LNCaP clone FGC (cell line): ENCODE measurements around the gene XYLT1.

Source experiments
- DNase-seq: peaks from one replicate; pipeline ENCODE4 v3.0.0-alpha.2; 2011; ENCODE audit warnings: low read depth
- H3K4me3 ChIP-seq: 2 replicates; pipeline ENCODE4 v1.5.1; 2011; ENCODE audit warnings: mild to moderate bottlenecking, low read depth, low read length, control low read depth
- CTCF ChIP-seq: IDR thresholded peaks from 2 replicates; pipeline ENCODE4 v1.5.1; 2012; ENCODE audit warnings: mild to moderate bottlenecking; ENCODE audit not compliant: control insufficient read depth, insufficient read depth; ENCODE audit errors: extremely low read depth

XYLT1 gene

DNA sequence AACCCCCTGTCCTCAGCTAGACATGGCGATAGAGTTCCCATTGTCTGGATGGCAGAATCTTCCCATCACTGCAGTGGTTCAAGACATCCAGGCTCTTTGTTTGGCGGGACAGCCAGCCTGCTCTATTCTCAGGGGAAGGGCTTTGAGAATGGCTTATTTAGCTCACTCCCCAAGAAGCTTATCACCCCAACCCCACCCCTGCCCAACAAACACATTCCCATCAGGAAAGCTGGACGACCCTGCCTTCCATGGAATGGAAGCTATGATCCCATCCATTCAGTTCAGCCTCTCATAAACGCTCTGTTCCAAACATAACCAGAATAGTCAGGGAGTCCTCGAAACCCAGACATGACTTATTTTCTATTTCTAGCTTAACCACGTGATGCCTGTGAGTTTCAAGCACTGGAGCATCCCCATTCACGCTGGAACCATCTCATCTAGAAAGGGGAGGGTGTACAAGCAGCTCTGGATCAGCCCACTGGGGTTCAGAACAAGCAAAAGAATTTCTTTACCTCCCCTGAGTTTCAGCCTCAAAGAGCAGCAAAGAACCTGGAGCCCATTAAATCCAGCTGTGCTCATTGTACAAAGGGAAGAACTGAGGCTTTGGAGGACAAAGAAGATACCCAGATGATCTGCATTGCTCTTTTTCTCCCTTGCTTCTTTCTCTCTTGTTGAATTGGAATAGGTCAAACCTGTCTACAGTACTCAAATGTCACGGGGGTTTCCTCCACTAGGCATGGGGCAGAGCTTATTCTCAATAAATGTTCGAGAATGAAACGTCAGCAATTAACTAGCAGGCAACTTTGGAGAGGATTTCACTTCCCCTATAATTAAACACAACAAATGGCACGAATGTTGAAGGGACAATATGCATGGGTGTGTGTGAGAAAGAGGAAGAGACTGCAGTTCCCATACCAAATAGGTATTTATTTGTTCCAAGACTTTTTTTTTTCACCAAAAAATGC, 93.1 kb downstream of the XYLT1 start:
- H3K4me3 ChIP-seq, result no peak overlapping the region
- no peak for DNase-seq

GRCh38 chr16:17375461-17376304, 95.1 kb downstream of the XYLT1 start:
- no peak for TF ChIP-seq CTCF
- no peak for DNase-seq
- no peak overlapping the region for H3K4me3 ChIP-seq

More for the DNA sequence above, 93.1 kb downstream of the XYLT1 start:
- no peak for TF ChIP-seq CTCF

DNA sequence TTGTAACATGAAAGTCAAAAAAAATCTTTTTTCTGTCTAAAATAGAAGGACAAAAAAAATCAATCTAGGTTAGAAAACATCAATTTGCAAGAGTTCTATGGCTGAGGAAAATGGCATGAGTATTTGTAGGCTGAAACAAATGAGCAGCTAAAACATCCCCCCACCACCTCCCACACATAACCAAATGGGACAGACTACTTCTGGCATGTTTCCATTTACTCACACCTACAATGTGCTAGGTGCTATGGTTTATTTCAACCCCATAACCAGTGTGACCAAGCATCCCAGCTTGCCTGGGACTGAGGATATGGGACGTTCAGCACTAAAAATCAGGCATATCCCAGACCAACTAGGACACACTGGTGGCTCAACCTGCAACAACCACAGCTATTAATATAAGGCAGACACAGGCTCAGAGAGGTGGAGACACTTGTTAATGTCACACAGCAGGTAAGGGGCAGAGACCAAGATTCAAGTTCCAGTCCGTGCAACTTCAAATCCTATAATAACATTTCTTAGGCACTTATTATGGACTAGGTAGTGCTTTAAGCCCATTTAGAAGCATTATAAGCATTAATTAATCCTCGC, 96.0 kb downstream of the XYLT1 start:
- DNase-seq, result no peak
- no peak for TF ChIP-seq CTCF
- H3K4me3 ChIP-seq, result no peak overlapping the region

- H3K4me3 ChIP-seq, result no peak overlapping the region
- TF ChIP-seq CTCF, result no peak
- DNase-seq, result no peak
Measured at GRCh38 chr16:17373533-17373932, 97.2 kb downstream of the XYLT1 start.

DNA sequence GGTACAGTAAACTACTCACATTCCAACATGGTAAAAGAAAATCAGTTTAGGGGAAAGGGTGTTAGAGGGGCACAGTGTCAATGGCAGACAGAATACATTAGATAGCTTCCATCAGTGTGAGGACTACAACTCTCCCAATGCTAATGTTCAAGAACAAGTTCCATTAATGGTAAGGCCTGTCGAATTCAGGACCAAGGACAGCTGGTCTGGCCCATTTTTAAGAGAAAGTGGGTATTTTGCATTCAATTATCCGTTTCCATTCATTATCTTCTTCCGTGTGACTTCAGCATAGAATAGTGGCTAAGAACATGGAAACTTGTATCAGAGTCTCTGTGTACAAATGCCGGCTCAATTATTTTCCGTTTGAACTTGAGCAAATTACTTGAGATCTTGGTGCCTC, 98.4 kb downstream of the XYLT1 start:
- no peak for DNase-seq
- no peak overlapping the region for H3K4me3 ChIP-seq
- no peak for TF ChIP-seq CTCF

DNA sequence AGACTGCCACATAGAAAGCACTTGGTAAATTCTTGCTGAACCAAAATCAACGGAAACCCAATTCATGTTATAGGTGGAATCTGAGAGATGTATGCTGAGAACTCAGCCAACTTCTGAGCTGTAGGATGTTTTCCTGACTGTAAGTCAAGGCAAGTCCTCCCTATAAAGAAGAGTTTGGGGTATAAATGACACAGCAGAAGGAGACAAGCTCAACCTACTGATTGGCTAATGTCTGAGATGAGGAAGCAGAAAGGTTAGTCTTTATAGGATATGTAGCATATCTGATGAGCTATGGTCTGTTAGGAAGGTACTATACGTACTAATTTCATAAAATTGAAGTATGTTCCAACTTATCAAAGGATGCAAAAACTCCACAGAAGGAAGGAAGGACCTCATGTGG, 99.5 kb downstream of the XYLT1 start:
- H3K4me3 ChIP-seq, result no peak overlapping the region
- DNase-seq, result no peak
- no peak for TF ChIP-seq CTCF
